Measurements from ENCODE around the gene MADCAM1.

GRCh38 chr19:478236-478903 is 17.9 kb upstream of the MADCAM1 start:
- TF ChIP-seq, protein P1, sequence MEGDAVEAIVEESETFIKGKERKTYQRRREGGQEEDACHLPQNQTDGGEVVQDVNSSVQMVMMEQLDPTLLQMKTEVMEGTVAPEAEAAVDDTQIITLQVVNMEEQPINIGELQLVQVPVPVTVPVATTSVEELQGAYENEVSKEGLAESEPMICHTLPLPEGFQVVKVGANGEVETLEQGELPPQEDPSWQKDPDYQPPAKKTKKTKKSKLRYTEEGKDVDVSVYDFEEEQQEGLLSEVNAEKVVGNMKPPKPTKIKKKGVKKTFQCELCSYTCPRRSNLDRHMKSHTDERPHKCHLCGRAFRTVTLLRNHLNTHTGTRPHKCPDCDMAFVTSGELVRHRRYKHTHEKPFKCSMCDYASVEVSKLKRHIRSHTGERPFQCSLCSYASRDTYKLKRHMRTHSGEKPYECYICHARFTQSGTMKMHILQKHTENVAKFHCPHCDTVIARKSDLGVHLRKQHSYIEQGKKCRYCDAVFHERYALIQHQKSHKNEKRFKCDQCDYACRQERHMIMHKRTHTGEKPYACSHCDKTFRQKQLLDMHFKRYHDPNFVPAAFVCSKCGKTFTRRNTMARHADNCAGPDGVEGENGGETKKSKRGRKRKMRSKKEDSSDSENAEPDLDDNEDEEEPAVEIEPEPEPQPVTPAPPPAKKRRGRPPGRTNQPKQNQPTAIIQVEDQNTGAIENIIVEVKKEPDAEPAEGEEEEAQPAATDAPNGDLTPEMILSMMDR (conservative IDR thresholded peaks at IDR 0.05) = no peak
- TF ChIP-seq ZFX (IDR thresholded peaks at IDR 0.05) = no peak

Measured in C4-2B (cell line).